HS-27A (cell line): Measurements from ENCODE around the gene CEP44.
A peak's percentile ranks its signal among the peaks of the same experiment; 100 is the strongest.
"Not testable (repeated sequence)": the region's sequence is repeated elsewhere in the genome, so short reads cannot be mapped to it uniquely, and the experiment has no call there.

Experiments used
- DNase-seq: peaks from one replicate; pipeline ENCODE4 v3.0.0-alpha.2; 2012; ENCODE audit warnings: low read depth, missing footprints

Gene CEP44

GRCh38 chr4:174283507-174284471 lies at the start of gene CEP44, which contains the start of gene FBXO8:
CEP44 (plus strand) TSS chr4:174283911; CDS start chr4:174299122, 15,211 bp downstream.
FBXO8 (minus strand) TSS chr4:174283667; CDS start chr4:174263092, 20,575 bp downstream.
- peak; percentile 46 for DNase-seq

DNA sequence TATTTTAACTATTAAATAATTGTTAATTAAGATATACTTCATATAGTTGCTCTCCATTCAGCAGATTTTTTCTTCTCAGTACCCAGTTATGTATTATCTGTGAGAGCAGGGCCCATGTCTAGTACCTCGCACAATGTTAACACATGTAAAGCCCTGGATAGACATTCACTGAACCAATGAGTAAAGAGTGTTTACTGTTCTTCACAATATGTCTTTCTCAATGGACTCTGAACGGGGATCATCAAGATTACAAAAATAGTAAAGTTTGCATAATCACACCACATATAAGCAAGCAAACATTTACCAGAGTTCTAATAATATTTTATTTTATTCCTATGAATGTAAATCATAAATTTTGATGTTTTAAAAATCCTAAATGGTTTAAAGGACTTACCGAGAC lies 47.4 kb upstream of the CEP44 start:
- DNase-seq, result no peak

- DNase-seq, result no peak
Measured at GRCh38 chr4:174241162-174241561, 42.5 kb upstream of the CEP44 start.

- no peak for DNase-seq
Measured at GRCh38 chr4:174244441-174244840, 39.3 kb upstream of the CEP44 start.

DNA sequence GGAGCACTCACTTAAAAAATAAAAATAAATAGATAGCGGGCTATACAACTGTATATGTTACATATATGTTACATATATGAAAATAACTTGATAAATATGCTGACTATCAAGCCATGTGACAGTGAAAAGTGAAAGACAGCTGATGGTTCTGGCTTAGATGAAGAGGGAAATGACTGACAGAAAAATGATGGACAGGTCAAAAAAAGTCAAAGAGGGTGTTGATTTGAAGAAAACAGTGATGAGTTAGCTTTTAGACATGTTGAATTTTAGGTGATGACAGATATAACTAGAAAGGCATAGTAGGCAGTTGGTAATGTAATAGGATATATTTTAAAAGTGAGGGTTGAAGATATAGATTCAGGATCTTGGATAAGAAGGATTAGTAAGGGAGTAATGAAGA lies 38.0 kb upstream of the CEP44 start:
- no peak for DNase-seq

DNA sequence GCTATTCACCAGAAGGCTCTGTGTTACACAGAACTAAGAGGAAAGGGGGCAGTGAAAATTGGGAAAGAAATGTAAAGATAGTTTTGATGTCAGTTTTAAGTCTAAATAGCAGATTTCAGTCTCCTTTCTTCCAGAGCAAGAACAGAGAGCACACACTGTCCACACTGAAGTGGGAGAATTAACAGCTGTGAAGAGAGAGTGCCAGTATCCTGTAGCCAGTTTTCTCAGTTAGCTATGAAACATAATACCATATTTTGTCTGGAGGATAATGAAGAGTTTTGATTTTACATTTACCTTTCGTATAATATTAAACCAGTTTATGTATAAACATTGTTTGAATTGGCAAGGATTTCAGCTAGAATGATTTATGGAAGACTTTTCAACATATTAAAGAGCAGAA lies 35.3 kb upstream of the CEP44 start:
- no peak for DNase-seq

DNA sequence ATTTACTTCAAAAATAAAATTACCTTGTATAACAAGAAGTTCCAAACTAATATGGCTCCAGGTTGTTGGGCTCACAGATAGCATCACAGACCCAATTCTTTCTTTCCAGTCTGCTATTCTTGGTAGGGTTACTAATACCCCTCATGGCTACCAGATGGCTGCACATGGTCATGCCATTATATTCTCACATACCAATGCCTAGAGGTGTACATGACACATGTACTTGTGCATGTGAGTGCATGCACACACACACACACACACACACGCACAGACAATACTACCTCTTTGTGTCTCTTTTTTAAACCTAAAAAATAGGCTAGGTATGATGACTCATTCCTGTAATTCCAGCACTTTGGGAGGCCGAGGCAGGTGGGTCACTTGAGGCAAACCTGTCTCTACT lies 31.3 kb upstream of the CEP44 start:
- no peak for DNase-seq

- no peak for DNase-seq
Measured at GRCh38 chr4:174254613-174255012, 29.1 kb upstream of the CEP44 start.

DNA sequence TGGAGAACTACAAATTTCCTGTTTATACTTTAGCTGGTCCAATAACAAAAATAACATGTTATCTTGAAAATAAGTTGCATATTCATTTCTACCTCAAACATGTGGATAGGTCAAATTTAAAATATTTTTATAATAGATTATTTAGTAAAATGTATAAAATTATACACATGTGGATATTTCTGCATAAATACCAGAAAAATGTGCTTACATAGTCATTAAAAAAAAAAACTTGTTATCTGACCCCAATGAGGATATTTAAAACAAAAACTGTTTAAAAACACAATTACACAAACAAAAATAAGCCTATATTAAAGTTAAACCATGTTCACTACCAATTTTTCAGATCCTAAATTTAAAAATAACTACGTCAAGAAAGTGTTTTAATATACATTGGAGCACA lies 28.3 kb upstream of the CEP44 start:
- DNase-seq, result no peak

- no peak for DNase-seq
Measured at GRCh38 chr4:174255786-174256185, 27.9 kb upstream of the CEP44 start.

GRCh38 chr4:174256277-174256713 lies 27.4 kb upstream of the CEP44 start:
- no peak for DNase-seq

DNA sequence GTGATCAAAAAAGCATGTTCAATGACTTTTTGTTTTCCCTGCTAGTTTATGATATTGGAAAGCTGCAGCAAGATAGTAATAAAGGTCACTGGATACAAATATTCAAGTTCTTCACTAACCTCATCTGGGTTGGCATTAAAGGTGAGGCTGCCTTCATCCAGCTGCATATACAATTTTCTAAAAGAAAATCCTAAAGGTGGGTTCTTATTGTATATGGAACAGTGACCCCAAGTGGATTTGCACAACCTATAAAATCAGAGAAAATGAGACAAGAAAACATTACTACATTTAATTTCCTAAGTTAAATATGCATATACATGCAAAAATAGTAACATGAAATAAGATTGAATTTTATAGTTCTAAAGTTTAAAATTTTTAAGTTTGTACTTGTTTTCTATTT lies 24.1 kb upstream of the CEP44 start:
- no peak for DNase-seq

GRCh38 chr4:174260099-174260498 lies 23.6 kb upstream of the CEP44 start:
- DNase-seq, result no peak

DNA sequence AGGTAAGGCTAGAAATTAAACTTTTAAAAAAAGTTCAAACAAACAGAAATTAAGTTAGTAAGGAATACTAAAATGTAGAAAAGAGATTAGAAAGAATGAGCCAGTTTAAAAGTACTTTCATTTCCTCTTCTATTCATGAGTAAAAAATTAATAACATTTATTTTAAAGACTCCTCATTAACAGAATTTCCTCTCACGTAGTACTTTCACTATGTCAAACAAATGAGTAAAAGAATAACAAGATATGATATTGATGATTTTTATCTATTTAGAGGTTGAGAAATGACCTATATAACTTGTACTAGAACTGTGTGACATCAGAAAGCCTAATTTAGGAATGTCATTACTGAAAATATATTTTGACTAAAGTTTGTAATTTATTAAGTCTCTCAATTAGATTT lies 22.3 kb upstream of the CEP44 start:
- DNase-seq, result not testable (repeated sequence)

DNA sequence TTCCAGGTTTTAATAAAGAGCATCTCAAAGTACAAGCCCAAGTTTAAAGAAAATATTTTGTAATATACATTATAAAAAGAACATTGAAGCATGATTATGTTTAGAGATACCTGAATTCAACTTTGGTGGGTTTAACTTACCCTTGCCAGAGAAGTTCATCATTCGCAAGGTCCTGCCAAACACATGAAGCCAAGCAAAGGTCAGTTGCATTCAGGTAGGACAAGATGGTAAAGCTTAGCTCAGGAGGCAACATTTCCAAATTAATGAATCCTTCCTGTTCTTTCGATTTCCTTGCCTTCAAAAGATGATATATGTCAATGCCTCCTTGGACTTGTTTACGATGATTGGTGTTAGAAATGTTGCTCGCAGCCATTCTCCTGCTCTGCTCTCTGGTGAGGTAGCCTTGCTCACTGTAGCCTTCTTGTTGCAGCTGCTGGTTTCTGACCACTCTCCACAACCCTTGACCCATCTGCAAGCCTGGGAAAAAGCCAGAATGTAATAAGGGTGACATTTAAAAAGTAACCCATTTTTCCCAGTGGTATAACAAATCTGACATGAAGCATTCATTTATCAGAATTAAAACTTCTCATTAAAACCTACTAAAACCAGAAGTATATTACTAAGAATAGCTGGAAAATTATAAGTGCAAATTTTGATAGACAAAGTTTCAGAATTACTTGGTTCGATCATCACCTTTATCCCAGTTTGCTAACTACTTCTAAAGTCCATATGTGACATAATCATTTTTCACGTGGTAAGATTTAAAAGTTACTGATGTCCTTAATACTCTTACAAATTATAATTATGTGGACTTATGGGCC lies 20.9 kb upstream of the CEP44 start:
- no peak for DNase-seq

- DNase-seq, result no peak
Measured at GRCh38 chr4:174263445-174263736, 20.3 kb upstream of the CEP44 start.

DNA sequence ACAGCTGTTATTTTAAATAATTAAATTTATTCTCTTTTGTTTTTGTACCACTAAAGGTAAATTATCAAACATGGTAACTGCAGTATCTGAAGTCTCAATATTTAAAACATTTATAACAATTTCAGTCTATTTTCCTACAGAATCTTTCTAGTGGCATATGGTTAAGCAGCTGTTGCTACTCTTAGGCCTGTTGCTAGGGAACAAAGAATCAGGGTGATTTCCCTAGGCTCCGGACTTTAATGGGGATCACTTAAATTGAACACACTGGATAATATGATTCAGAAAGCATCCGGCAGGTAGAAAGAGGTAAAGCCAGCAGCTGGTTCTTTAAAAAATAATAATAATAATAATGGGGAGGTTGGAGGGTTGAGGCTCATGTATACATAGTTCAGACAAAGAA lies 17.8 kb upstream of the CEP44 start:
- DNase-seq, result no peak

GRCh38 chr4:174266416-174266815 lies 17.3 kb upstream of the CEP44 start:
- DNase-seq, result no peak

DNA sequence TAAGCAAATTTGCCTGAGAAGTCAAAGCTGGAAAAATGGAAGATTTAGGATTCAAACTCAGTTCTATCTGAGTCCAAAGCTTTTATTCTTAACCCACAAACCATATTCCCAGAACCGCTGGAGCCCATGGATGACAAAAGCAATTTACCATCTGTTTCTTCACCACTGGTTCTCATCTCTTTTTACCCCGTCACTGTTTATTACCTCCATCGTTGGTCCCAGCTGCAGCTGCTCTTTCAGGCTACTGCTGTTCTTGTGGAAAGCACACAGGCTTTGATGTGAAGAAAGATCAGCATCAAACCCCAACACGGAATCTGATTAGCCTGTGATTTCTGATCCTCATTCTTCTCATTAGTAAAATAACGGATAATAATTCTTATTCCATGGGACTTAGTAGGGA lies 9.8 kb upstream of the CEP44 start:
- no peak for DNase-seq

DNA sequence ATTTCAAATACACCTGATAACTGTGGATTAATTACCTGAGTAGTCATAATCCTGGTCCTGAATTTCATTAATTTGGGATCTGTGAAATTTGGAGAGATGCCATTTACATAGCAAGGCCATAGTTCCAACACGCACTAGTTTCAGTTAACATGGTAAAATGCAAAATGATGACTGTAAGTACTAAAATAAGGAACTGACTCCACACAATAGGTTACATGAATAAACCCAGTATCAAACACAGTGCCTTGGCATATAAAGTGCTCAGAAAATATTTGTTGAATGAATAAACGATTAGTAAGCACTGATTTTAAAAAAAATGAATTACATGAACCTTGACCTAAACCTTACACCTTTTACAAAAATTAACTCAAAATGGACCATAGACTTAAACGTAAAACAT lies 9.3 kb upstream of the CEP44 start:
- no peak for DNase-seq

GRCh38 chr4:174275101-174275500 lies 8.6 kb upstream of the CEP44 start:
- no peak for DNase-seq

DNA sequence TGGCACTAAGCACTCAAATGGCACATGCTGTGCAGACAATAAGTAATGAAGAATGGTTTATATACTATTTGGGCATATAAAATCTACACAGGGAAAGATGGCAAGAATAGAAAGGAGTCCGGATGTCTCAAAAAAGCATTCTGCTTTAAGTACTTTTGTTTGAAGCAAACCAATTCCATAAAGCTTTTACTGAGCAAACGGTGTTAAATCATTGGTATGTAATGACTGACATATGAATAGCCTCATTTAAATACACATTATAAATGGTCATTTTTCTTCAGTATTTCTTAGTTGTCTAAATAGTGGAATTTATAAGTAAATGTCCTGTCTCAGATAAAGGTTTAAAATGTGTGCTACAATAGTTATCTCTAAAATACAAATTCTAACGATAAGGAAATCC lies 6.3 kb upstream of the CEP44 start:
- no peak for DNase-seq

GRCh38 chr4:174278467-174278866 lies 5.2 kb upstream of the CEP44 start:
- DNase-seq, result no peak
